GM18526 (cell line): Measurements from ENCODE around the gene PI4K2A.

Experiments used
- POLR2A ChIP-seq: IDR thresholded peaks from 3 replicates; pipeline ENCODE4 v1.6.1; 2011; ENCODE audit not compliant: insufficient read length; ENCODE audit errors: extremely low read depth

Gene PI4K2A

GRCh38 chr10:97618285-97618684 lies 22.2 kb upstream of the PI4K2A start:
- no peak for TF ChIP-seq POLR2A

GRCh38 chr10:97618733-97619132 lies 21.7 kb upstream of the PI4K2A start:
- no peak for TF ChIP-seq POLR2A

- no peak for TF ChIP-seq POLR2A
Observed at GRCh38 chr10:97623277-97623676, 17.2 kb upstream of the PI4K2A start.

- no peak for TF ChIP-seq POLR2A
Observed at GRCh38 chr10:97627731-97628130, 12.7 kb upstream of the PI4K2A start.

- TF ChIP-seq POLR2A, result no peak
Observed at GRCh38 chr10:97628228-97628627, 12.2 kb upstream of the PI4K2A start.

- no peak for TF ChIP-seq POLR2A
Observed at GRCh38 chr10:97629289-97629688, 11.2 kb upstream of the PI4K2A start.

GRCh38 chr10:97631098-97631497 lies 9.4 kb upstream of the PI4K2A start:
- no peak for TF ChIP-seq POLR2A

- peak; percentile 34 for TF ChIP-seq POLR2A
Observed at GRCh38 chr10:97632949-97633884, 7.3 kb upstream of the PI4K2A start, which contains the start of gene MORN4. TSS of gene MORN4 (minus strand) at chr10:97633500. CDS start at chr10:97619653, 13,847 bp downstream.

- TF ChIP-seq POLR2A, result no peak
Observed at GRCh38 chr10:97633921-97634320, 6.5 kb upstream of the PI4K2A start.

GRCh38 chr10:97635577-97635976 lies 4.9 kb upstream of the PI4K2A start:
- TF ChIP-seq POLR2A, result no peak

GRCh38 chr10:97640868-97641811 lies 669 bp downstream of the PI4K2A start:
- no peak for TF ChIP-seq POLR2A

GRCh38 chr10:97643441-97643985 lies 3.0 kb downstream of the PI4K2A start:
- TF ChIP-seq POLR2A, result no peak

GRCh38 chr10:97644936-97645335 lies 4.5 kb downstream of the PI4K2A start:
- no peak for TF ChIP-seq POLR2A

- TF ChIP-seq POLR2A, result no peak
Observed at GRCh38 chr10:97647556-97647955, 7.1 kb downstream of the PI4K2A start.

GRCh38 chr10:97648562-97649404 lies 8.3 kb downstream of the PI4K2A start:
- TF ChIP-seq POLR2A, result no peak

GRCh38 chr10:97650726-97651125 lies 10.3 kb downstream of the PI4K2A start:
- TF ChIP-seq POLR2A, result no peak
